Mesendoderm (in vitro differentiated cells): ENCODE measurements around the gene GMCL1.
"Not testable (repeated sequence)": the region's sequence is repeated elsewhere in the genome, so short reads cannot be mapped to it uniquely, and the experiment has no call there.

Source experiments
- DNase-seq: peaks from one replicate; pipeline ENCODE4 v3.0.0; 2013
- H2AK5ac ChIP-seq: 2 replicates; pipeline ENCODE4 v1.6.1; 2013; ENCODE audit warnings: low read length, inconsistent platforms
- H2BK120ac ChIP-seq: 2 replicates; pipeline ENCODE4 v1.6.1; 2013; ENCODE audit warnings: low read depth, mild to moderate bottlenecking, low read length, moderate library complexity, mixed read lengths
- H2BK15ac ChIP-seq: replicated peaks from 2 replicates; pipeline ENCODE4 v1.6.1; 2013; ENCODE audit warnings: low read depth, mild to moderate bottlenecking, moderate library complexity
- H2BK5ac ChIP-seq: 2 replicates; pipeline ENCODE4 v1.6.1; 2013; ENCODE audit warnings: low read length, inconsistent platforms
- H3K18ac ChIP-seq: 2 replicates; pipeline ENCODE4 v1.6.1; 2013; ENCODE audit warnings: mild to moderate bottlenecking, low read length, mixed read lengths
- H3K23ac ChIP-seq: one replicate; pipeline ENCODE4 v1.6.1; 2013; ENCODE audit warnings: low read length
- H3K27ac ChIP-seq: 2 replicates; pipeline ENCODE4 v1.5.1; 2013; ENCODE audit warnings: low read depth, mild to moderate bottlenecking, inconsistent platforms, low read length, moderate library complexity
- H3K27me3 ChIP-seq: 2 replicates; pipeline ENCODE4 v1.6.1; 2013; ENCODE audit warnings: low read length, control low read depth, mild to moderate bottlenecking, inconsistent platforms; ENCODE audit not compliant: insufficient read depth, poor library complexity
- H3K36me3 ChIP-seq: 2 replicates; pipeline ENCODE4 v1.6.1; 2013; ENCODE audit warnings: low read length, inconsistent platforms; ENCODE audit not compliant: control insufficient read depth, insufficient read depth
- H3K4ac ChIP-seq: one replicate; pipeline ENCODE4 v1.6.1; 2013; ENCODE audit warnings: low read depth, mild to moderate bottlenecking, low read length, moderate library complexity
- H3K4me1 ChIP-seq: 2 replicates; pipeline ENCODE4 v1.6.1; 2013; ENCODE audit warnings: low read depth, low read length, inconsistent platforms; ENCODE audit not compliant: control insufficient read depth
- H3K4me2 ChIP-seq: 2 replicates; pipeline ENCODE4 v1.6.1; 2013; ENCODE audit warnings: low read length
- H3K4me3 ChIP-seq: 2 replicates; pipeline ENCODE4 v1.5.1; 2013; ENCODE audit warnings: mild to moderate bottlenecking, low read length
- H3K56ac ChIP-seq: one replicate; pipeline ENCODE4 v1.6.1; 2013; ENCODE audit warnings: low read length
- H3K79me1 ChIP-seq: 2 replicates; pipeline ENCODE4 v1.6.1; 2013; ENCODE audit warnings: low read length, inconsistent platforms
- H3K79me2 ChIP-seq: 2 replicates; pipeline ENCODE4 v1.6.1; 2013; ENCODE audit warnings: mild to moderate bottlenecking, low read length; ENCODE audit not compliant: control insufficient read depth, insufficient read depth
- H3K9ac ChIP-seq: 2 replicates; pipeline ENCODE4 v1.6.1; 2013; ENCODE audit warnings: low read length, inconsistent platforms
- H4K5ac ChIP-seq: one replicate; pipeline ENCODE4 v1.6.1; 2013; ENCODE audit warnings: low read length
- H4K8ac ChIP-seq: one replicate; pipeline ENCODE4 v1.6.1; 2013; ENCODE audit warnings: low read depth, mild to moderate bottlenecking, control low read depth, low read length, moderate library complexity
- WGBS: extraction: QIAGEN DNeasy Blood & Tissue Kit; methylation state at CpG from one replicate; pipeline ENCODE4 v1.1.7; 2013; ENCODE audit warnings: low lambda C conversion rate, missing lambda C conversion rate; ENCODE audit not compliant: insufficient coverage; ENCODE audit errors: extremely low coverage; 5-methylcytosine and 5-hydroxymethylcytosine counted together

GMCL1 gene

GRCh38 chr2:69801745-69802290 is 27.6 kb upstream of the GMCL1 start:
- Histone ChIP-seq H3K27ac (peak overlapping the region; percentile 34), H2BK15ac (no peak overlapping the region), H3K79me2 (no peaks in the 10 kb centered on the region), H3K27me3 (no peaks in the 10 kb centered on the region), H2AK5ac (peak overlapping the region; percentile 3), H3K56ac (no peak overlapping the region), H3K4me1 (peaks cover 25% of the 10 kb centered on the region), H2BK120ac (no peak overlapping the region), H3K18ac (no peak overlapping the region), H3K36me3 (no peaks in the 10 kb centered on the region), H3K4me2 (no peak overlapping the region), H4K8ac (no peak overlapping the region), H3K9ac (no peak overlapping the region), H3K4ac (no peak overlapping the region), H4K5ac (no peak overlapping the region), H3K4me3 (no peak overlapping the region), H2BK5ac (no peak overlapping the region), H3K23ac (no peak overlapping the region), H3K79me1 (no peaks in the 10 kb centered on the region)
- no peak for DNase-seq
- no CpG with 5 or more reads among the region's 1 CpG for WGBS

GRCh38 chr2:69802781-69803367 is 26.6 kb upstream of the GMCL1 start:
- not testable (repeated sequence) for H3K36me3 ChIP-seq, H3K56ac ChIP-seq, H3K79me1 ChIP-seq, H3K27me3 ChIP-seq, H3K4me3 ChIP-seq, H4K8ac ChIP-seq, H3K27ac ChIP-seq, H3K9ac ChIP-seq, H3K23ac ChIP-seq, H3K4ac ChIP-seq, H2BK5ac ChIP-seq, DNase-seq, H2BK120ac ChIP-seq, H3K4me2 ChIP-seq, H3K79me2 ChIP-seq, H2BK15ac ChIP-seq, H3K18ac ChIP-seq, H2AK5ac ChIP-seq, H4K5ac ChIP-seq
- H3K4me1 ChIP-seq = peaks cover 21% of the 10 kb centered on the region
- WGBS = no CpG with 5 or more reads among the region's 4 CpGs

- no peak overlapping the region for H3K23ac ChIP-seq
- no peaks in the 10 kb centered on the region for H3K36me3 ChIP-seq
- H4K8ac ChIP-seq = no peak overlapping the region
- H2BK5ac ChIP-seq = no peak overlapping the region
- no peak overlapping the region for H3K27ac ChIP-seq
- no peak overlapping the region for H2BK15ac ChIP-seq
- no peak overlapping the region for H3K4me2 ChIP-seq
- H3K4ac ChIP-seq = no peak overlapping the region
- peak overlapping the region; percentile 67 for H3K56ac ChIP-seq
- H2AK5ac ChIP-seq = no peak overlapping the region
- no peak overlapping the region for H4K5ac ChIP-seq
- H3K18ac ChIP-seq = no peak overlapping the region
- no peak overlapping the region for H3K9ac ChIP-seq
- H3K27me3 ChIP-seq = no peaks in the 10 kb centered on the region
- DNase-seq = no peak
- H3K79me2 ChIP-seq = no peaks in the 10 kb centered on the region
- no CpG with 5 or more reads among the region's 11 CpGs for WGBS
- no peaks in the 10 kb centered on the region for H3K79me1 ChIP-seq
- no peak overlapping the region for H3K4me3 ChIP-seq
- peaks cover 14% of the 10 kb centered on the region for H3K4me1 ChIP-seq
- H2BK120ac ChIP-seq = no peak overlapping the region
Measured at GRCh38 chr2:69804416-69804815, 25.0 kb upstream of the GMCL1 start.

- H2BK5ac ChIP-seq = no peak overlapping the region
- H3K18ac ChIP-seq = no peak overlapping the region
- H2BK15ac ChIP-seq = no peak overlapping the region
- H3K36me3 ChIP-seq = no peaks in the 10 kb centered on the region
- DNase-seq = no peak
- H2BK120ac ChIP-seq = no peak overlapping the region
- no peak overlapping the region for H4K5ac ChIP-seq
- H3K4ac ChIP-seq = no peak overlapping the region
- H3K4me1 ChIP-seq = peaks cover 2% of the 10 kb centered on the region
- H3K56ac ChIP-seq = no peak overlapping the region
- no peak overlapping the region for H4K8ac ChIP-seq
- H3K27me3 ChIP-seq = no peaks in the 10 kb centered on the region
- no peak overlapping the region for H3K4me2 ChIP-seq
- no peaks in the 10 kb centered on the region for H3K79me1 ChIP-seq
- no peak overlapping the region for H3K27ac ChIP-seq
- H3K23ac ChIP-seq = no peak overlapping the region
- no peak overlapping the region for H3K4me3 ChIP-seq
- H3K79me2 ChIP-seq = no peaks in the 10 kb centered on the region
- H2AK5ac ChIP-seq = no peak overlapping the region
- no peak overlapping the region for H3K9ac ChIP-seq
- no CpG with 5 or more reads among the region's 1 CpG for WGBS
Measured at GRCh38 chr2:69805887-69806286, 23.6 kb upstream of the GMCL1 start.

GRCh38 chr2:69807821-69808540 is 21.5 kb upstream of the GMCL1 start:
- Histone ChIP-seq H3K79me1 (no peaks in the 10 kb centered on the region), H4K8ac (no peak overlapping the region), H3K36me3 (no peaks in the 10 kb centered on the region), H3K9ac (no peak overlapping the region), H2BK15ac (no peak overlapping the region), H3K4me3 (no peak overlapping the region), H2BK120ac (no peak overlapping the region), H3K23ac (no peak overlapping the region), H2AK5ac (no peak overlapping the region), H3K79me2 (no peaks in the 10 kb centered on the region), H3K27me3 (no peaks in the 10 kb centered on the region), H3K4me1 (no peaks in the 10 kb centered on the region), H3K56ac (no peak overlapping the region), H4K5ac (no peak overlapping the region), H3K27ac (no peak overlapping the region), H3K18ac (no peak overlapping the region), H3K4ac (no peak overlapping the region), H2BK5ac (no peak overlapping the region), H3K4me2 (no peak overlapping the region)
- WGBS = no CpG with 5 or more reads among the region's 16 CpGs
- DNase-seq = no peak
